Stimulated activated CD8-positive, alpha-beta memory T cell treated with anti-CD3 and anti-CD28 coated beads, Interleukin-7, amount 100 ng/mL, for 1 hour (primary cell): ENCODE results near the gene ASCC3.

Experiments used
- DNase-seq, 2 donors: peaks; one replicate each; pipeline ENCODE4 v3.0.0-alpha.2; 2020; ENCODE audit warnings: low read depth in 2 of 2

Gene ASCC3

GRCh38 chr6:100467129-100468015 is 413.8 kb downstream of the ASCC3 start:
- no peak for DNase-seq

- DNase-seq, result no peak
These were observed 414.6 kb downstream of the ASCC3 start for GRCh38 chr6:100466410-100467128.

GRCh38 chr6:100465701-100466409 is 415.3 kb downstream of the ASCC3 start:
- no peak for DNase-seq

DNA sequence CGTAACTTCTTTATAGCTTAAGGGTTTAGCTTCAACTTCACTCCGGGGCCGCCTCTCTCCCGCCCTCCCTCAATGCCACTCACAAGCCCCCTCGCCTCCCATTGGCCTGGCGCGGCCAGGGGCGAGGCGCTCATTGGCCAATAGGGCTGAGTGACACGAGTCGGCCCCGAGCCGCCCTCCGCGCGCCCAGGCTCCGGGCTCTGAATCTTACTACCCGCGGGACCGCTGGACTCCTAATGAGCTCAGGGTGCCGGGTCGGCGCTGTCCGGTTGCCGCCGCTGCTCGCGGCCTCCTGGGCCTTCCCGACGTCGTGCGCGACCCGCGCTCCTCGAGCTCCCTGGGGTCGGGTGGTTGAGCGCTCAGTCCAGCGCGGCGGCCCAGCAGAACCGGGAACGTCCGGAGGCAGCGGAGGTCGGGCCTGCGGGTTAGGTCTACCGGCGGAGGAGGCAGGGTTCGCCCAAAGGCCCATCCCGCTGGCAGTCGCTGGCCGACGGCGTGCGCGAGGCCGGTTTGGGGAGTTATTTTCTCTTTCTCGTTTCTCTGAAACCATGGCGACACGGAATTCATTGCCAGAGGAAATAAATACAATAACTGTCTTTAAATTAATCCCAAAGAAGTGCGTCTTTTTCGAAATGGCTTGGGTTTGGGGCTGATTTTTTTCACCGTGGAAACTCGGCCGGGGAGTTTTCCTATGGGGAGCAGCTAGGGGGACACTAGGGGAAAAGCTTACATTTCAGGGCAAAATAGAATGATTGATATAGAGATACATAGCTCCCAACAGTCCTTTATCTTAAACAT is 416.0 kb downstream of the ASCC3 start, which contains the start of gene SIM1:
SIM1 (minus strand) TSS at position 19 of the 798 bp plus-strand sequence. CDS start 1,453 bp downstream, outside the sequence.
- no peak for DNase-seq

DNA sequence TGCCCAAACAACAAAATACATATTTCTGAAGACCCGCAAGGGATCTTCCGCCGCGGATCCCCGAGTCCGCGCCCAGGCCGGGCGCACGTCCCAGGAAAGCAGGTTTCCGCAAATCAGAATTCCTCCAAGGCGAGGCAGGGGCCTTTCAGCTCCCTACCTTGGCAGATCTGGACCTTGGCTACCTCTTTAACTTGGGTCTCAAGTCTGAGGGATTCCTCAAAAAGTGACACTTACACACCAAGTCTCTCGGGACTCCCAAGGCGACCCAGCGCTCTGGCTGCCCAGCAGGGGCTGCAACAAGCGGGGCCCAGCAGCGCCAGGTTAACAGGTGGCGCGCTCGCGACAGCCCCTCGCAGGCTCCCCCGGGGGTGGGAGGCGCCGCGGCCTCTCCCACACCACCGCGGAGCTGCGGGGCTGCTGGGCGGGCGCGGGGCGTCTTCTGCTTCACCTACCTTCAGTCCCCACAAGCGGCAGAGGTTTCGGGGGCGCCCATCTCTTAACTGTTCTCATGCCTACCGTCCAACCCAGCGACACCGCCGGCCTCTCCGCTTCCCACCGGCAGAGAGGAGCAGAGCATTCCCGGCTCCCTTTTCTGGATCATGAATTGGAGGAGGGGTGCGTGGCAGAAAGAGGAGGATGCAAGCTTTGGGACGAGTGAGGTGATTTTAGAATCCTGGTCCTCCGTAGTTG is 416.8 kb downstream of the ASCC3 start:
- DNase-seq, result no peak

DNA sequence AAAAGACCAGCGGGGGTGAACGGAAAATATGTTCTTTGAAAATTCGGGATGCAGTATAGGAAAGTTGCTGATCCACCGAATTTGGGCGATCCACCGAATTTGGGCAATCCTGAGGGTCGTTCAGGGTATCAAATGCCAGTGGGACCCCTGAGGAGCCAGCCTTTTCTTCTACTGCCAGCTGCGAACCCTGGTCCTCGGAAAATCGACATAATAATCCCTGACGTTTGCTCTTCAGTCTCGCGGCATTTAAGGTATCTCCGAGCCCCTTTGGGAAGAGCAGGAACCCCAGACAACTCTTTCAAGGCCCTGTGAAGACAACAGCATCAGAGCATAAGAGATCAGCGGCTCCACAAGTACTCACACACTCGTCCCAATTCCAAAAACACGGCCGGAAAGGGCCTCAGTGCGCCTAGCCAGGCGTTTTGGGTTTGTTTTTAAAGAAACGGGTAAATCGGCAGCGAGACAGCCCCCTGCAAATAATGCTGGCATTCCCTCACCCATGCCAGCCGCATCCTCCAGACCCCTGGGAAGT is 417.4 kb downstream of the ASCC3 start:
- no peak for DNase-seq

DNA sequence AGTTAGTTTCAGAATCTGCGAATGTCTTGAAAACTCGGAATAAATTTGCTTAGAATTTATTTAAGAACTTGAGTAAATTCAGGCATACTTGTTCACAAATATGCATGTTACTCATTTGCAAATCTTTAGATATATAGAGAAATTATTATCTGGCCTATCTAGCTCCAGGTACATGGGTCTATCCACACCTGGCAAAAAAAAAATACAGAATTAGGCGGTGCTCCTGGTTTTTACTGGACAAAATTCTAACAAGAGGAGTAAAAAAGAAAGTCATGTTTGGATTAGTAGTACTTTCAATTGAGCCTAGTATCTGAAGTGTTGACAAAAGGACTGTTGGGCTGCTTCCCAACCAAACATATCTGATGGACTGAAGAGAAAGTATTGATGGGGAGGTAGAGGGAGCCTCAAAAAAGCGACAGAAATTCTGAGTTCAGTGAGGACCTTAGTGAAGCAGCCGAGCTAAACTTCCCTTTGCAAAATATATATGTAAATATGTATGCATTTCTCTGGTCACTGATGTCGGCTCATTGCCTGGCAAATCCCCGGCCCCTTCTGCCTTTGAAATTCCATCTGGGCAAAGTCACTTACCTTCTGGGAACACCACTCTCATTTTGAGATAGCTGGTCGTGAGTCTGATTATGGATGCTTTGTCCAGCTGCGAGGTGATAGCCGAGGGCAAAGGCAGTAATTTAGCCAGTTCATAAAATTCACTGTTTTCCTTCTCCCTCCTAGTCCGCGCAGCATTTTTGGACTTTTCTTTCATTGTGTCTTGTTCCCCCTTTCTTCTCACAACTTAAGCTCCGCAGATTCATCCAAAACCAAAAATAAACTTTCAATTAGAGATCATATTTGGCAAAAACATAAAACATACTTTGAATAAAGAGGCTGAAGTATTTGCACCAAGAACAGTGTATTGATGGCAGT is 418.2 kb downstream of the ASCC3 start:
- no peak for DNase-seq

GRCh38 chr6:100461917-100462705 is 419.0 kb downstream of the ASCC3 start:
- no peak for DNase-seq

DNA sequence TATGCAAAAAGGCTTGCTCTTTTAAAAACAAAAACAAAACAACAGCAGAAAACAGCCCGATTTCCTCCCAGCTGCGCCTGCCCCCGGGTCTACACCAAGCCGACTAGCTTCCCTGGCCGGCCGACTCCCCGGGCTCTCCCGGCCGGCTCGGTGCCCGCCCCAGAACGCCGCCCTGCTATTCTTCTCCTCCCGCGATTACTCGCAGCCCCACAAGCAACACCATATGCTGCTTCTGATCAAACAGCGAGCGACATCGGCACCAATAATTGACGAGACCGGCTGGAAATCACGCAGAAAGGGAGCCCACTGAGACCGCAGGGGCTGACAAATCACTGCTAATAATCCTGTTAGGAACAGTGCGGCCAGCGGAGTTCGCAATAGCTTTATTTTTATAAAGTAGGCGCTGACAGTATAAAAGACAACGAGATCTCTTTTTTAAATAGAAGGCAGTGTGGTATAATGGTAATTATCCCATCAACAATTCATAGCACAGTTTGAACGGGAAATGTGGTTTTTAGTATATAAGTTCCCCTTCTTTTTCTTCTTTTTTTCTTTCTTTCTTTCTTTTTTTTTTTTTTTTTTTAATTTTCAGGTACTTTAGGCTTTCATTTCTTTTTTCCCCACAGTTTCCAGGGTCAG is 419.7 kb downstream of the ASCC3 start:
- no peak for DNase-seq

DNA sequence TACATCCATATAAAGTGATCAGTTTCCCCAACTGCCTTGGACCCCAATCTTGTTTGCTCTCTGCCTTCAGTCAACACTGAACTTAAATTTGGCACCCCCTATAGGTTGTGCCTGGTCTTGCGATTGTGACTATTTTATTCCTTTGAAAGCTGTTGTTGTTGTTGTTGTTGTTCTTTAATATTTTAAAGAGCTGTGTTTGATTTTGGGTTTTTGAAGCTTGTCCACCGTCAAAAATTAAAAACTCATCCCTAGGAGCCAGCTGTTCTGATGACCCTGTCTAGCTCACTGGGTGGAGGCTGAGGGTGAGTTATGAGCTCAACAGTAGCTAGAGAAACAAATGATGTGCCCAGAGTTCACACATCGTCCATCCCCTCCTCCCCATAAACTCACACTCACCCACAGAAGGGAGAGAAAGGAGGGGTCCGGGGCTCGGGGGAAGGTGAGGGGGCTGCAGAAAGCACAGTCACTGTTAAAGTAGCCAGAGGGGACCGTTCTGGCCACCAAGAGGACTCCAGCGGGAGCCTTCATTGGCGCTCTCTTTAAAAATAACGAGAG is 420.4 kb downstream of the ASCC3 start:
- DNase-seq, result no peak

- DNase-seq, result no peak
These were observed 421.4 kb downstream of the ASCC3 start for GRCh38 chr6:100459592-100460184.

GRCh38 chr6:100458841-100459591 is 422.1 kb downstream of the ASCC3 start:
- DNase-seq, result no peak
